GM19438 (cell line): Measurements from ENCODE around the gene USP10.

ENCODE experiments used
- ATAC-seq: cut with Tn5 transposase; IDR thresholded peaks from one replicate; pipeline ENCODE4 v1.9.1; 2021; ENCODE audit warnings: low read depth; ENCODE audit not compliant: unreplicated experiment

Gene USP10

GRCh38 chr16:84818133-84818532 is 118.3 kb downstream of the USP10 start:
- ATAC-seq, result no peak

GRCh38 chr16:84818989-84819643 is 119.3 kb downstream of the USP10 start:
- ATAC-seq, result no peak

- ATAC-seq, result no peak
These were observed 120.0 kb downstream of the USP10 start, which contains the start of gene CRISPLD2 for GRCh38 chr16:84819644-84820304. Gene CRISPLD2, plus strand, starts transcription at chr16:84819985. Its CDS starts 18,511 bp downstream, at chr16:84838496.

GRCh38 chr16:84820305-84820684 is 120.5 kb downstream of the USP10 start:
- ATAC-seq, result no peak

GRCh38 chr16:84820771-84821170 is 121.0 kb downstream of the USP10 start:
- ATAC-seq, result no peak

GRCh38 chr16:84821179-84821578 is 121.4 kb downstream of the USP10 start:
- no peak for ATAC-seq

GRCh38 chr16:84821728-84822689 is 122.2 kb downstream of the USP10 start:
- ATAC-seq, result no peak

- ATAC-seq, result no peak
These were observed 123.2 kb downstream of the USP10 start for GRCh38 chr16:84822990-84823389.

- ATAC-seq, result no peak
These were observed 123.7 kb downstream of the USP10 start for GRCh38 chr16:84823484-84823883.

- ATAC-seq, result no peak
These were observed 124.1 kb downstream of the USP10 start for GRCh38 chr16:84823926-84824325.

GRCh38 chr16:84825896-84826557 is 126.2 kb downstream of the USP10 start:
- ATAC-seq, result no peak

- ATAC-seq, result no peak
These were observed 126.8 kb downstream of the USP10 start for GRCh38 chr16:84826558-84826941.

GRCh38 chr16:84827131-84827574 is 127.4 kb downstream of the USP10 start:
- ATAC-seq, result no peak

- no peak for ATAC-seq
These were observed 128.1 kb downstream of the USP10 start for GRCh38 chr16:84827897-84828296.

- no peak for ATAC-seq
These were observed 128.5 kb downstream of the USP10 start for GRCh38 chr16:84828322-84828721.
